HG03354 (cell line): ENCODE results near the gene MSL3B.

ENCODE experiments used
- ATAC-seq: cut with Tn5 transposase; IDR thresholded peaks from one replicate; pipeline ENCODE4 v1.9.1; 2021; ENCODE audit warnings: mild to moderate bottlenecking; ENCODE audit not compliant: unreplicated experiment, poor library complexity, severe bottlenecking

The MSL3B gene

DNA sequence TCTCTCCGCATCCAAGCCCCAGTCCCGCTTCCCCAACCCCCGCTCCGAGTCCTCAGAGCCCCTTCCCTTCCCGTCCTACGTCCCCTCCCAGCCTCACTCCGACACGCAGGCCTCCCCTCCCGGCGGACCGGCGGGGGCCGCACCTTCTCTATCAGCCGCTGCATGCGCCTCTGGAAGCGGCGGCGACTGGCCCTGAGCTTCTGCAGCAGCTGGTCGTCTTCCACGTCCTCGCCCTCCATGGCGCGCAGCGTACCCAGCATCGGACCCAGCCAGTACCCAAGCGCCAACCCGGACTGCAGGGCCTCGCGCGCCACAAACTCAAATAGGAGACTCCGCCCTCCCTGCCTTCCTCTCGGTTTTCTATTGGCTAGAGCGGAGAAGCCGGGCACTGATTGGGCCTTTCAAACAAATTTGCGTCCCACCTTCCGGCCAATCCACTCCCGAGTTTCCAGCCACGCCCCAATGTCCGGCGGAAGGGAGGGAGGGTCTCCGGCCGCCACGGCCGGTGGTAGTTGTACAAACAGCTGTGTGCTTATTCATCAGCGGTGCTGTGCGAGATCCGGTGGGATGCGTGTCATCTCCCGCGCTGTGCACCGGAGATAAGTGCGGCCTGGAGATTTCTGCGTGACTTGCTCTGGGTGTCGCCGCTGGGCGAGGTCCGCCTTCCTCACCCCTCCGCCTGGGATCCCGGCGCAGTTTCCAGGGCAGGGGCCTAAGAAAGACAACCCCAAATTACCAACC lies 13.8 kb downstream of the MSL3B start, which contains the start of gene HJURP:
TSS of gene HJURP (minus strand) at position 295 of the 741 bp plus-strand sequence. CDS start at position 260, 35 bp downstream.
- ATAC-seq = peak; percentile 97

DNA sequence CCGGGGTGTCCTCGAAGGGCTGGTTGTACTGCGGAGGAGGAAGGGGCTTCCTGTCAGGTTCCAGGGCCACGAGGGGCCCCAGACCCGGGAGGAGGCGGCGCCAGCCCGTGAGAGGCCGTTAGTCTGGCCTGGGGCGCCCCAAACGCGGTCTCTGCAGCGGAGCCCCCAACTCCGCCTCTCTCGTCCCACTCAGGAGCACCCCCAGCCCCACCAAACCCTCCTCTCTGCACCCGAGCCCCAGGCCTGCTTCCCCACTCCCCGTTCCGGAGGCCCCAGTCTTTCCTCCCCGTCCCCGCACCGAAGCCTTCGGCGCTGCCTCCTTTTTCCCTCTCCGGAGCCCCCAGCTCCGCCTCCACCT lies 14.3 kb downstream of the MSL3B start:
- ATAC-seq = peak; percentile 2

DNA sequence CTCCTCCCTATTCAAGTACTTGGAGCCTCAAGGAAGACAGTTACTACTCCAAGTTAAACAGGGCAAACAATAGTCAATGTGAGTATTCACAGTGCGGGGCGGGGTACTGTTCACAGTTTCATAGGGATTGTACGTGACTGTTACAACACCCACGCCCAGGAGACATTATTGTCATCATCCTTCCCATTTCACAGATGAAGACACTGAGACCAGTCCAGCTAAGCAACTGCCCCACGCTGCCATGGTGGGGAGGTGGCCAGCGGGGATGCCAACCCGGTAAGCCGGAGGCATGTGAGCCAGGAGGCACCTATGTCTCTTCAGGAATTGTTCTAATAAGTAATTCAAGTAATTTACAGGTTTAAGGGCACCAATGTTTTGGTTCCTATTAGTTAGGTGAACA lies 14.8 kb downstream of the MSL3B start:
- ATAC-seq = no peak

DNA sequence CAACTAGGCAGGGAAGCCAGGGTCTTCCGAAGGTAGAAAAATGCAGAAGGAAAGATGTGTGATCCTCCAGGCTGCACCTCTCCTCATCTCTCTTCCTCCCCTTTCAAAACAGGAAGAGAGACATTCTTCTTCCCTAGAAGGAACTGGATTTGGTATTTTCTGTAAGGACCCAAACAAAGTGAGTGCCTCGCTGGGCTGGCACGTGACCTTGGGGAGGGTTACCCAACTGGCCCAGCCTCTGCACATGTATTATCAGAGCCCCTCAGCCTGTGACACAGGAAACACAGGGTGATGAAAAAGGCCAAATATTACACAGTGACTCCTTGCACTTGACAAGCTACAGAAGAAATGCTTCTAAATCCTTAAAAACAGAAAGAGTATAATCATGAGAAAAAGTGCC lies 16.1 kb downstream of the MSL3B start:
- ATAC-seq = no peak

DNA sequence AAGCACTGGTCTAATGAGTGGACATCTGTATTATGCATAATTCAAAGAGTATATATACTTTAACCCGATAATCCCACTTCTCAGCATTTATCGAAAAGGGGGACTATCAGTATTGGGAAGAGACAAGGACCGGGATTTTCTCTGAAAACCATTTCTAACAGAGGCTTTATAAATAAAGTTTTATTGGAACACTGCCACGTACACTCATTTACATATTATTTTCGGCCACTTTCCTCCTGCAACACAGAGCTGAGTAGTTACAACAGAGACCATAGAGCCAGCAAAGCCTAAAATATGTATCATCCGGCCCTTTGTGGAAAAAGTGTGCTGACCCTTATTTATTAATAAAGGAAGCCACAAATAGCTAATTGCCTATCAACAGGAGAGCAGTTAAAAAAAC lies 17.0 kb downstream of the MSL3B start:
- no peak for ATAC-seq

DNA sequence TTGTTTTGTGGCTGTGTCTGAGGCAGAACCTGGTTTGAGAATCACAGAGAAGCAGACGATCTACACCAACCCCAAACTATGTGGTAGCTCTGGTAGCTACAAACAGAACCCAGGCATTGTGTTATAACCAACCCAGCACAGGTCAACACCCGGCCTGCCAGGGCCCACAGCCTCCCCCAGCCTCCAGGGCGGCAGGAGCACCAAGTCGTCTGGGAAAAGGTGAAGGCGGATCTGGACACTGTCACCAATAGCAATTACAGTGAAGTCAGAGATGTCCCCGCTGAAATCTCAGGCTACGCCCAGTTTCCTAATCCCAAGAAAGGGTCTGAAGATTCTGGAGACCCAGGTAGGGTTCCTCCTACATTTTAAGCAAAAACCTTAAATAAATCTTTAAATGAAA lies 17.4 kb downstream of the MSL3B start:
- ATAC-seq = no peak

DNA sequence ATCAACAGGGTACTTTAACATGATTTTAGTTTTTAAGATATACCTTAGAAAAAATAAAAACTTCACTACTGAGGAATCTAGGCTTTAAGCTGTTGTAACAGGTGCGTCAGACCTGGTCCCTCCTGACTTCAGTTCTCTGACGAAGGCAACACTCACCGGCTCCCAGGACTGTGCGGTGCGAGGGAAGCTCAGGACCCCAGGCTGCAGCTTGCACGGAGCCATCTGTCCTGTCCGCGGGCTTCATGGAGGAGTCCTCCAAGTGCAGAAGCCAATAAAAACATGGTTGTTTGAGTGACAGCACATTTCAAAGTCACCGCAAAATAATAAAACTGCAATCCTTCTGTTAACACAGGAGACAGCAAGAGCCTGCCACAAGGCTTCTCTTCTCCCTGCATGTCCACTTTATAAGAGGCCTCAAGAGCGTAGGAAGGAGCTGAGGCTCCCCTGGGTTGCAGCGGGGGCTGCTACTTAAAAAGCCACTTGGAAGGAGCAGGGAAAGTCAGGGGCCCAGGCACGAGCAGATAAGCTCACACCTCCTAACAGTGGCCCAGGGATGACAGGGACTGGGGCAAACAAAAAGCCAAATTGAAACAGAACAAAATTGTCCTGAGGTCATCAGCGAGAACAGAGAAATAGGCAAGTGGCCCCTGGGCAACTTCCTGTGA lies 18.4 kb downstream of the MSL3B start:
- no peak for ATAC-seq

DNA sequence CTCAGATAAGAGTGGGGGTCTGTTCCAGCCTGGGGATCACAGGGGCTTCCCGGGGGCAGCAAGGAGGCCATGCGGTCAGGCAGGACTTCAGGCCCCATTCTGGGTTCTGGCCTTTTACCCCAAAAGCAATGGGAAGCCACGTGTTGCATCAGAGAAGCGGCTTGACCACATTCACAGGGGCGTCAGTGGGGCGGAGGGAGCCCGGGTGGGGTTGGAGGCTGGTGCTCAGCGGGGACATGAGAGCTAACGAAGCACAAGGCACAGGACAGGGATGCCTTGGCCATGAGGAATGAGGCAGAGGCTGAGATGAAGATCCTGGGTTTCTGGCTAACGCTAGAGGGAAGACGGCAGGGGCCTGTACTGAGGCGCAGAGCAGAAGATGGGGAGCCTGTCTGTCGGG lies 19.9 kb downstream of the MSL3B start:
- no peak for ATAC-seq

DNA sequence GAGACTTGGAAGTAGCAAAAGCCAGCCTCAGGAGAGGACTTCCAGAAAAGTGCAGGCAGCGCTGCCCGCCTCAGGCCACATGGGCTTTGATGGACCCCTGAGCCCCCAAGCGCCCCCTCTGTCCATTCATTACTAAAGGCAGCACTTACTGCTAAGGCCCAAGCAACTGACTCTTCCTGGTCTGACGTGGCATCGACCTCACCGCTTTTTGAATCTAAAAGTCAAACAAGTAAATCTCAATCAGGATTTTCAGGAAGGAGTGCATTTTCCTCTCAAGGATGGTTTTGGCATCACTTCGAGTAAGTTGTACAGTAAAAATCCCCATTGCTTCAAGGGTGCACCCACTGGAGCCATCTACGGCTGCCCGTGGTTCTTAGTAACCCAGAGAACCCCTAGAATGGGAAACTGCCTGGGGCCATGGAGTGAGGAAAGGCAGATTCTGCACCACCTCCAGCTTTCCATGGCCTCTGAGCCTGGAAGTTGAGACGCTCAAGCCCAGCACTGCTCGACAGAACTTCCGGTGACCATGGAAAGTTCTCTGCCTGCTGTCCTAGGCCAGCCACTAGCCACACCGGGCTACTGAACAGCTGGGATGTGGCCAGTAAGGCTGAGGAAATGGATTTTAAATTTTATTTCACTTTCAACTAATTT lies 20.8 kb downstream of the MSL3B start:
- ATAC-seq = no peak

DNA sequence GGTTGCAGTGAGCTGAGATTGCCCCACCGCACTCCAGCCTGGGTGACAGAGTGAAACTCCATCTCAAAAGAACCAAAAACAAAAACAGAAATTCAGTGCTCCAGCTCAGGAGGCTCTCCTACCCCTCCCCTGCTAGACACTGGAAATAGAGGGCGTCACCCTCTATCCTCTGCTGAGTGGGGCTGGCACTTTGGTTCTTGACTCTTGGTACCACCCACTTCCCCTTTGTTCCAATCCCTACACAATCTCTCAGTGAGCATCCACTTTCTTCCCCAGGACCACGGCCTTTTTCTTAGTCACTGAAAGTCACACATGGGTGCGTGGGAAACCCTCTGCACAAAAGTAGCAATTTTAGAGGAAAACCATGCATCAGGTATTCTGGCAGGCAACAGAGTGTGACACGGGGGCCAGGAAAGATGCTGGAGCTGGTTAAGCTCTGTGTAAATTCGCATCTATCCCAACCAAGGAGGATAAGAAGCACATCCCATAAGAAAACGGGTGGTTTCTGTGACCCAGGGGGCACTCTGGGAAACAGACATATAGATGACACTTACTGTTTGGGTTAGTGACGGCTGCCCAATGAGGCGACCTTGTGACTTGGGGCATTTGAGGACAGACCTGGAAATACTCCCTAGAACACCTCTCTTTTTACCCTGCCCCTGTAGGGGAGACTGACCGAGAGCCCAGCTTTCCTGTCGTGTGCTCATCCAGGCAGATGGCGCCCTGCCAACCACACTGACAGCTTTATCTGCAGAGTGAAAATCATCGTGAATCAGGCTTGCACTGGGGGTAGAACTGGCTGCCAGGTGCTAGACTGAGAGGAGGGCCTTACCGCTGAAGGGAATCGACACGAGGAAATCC lies 21.6 kb downstream of the MSL3B start:
- ATAC-seq = no peak

DNA sequence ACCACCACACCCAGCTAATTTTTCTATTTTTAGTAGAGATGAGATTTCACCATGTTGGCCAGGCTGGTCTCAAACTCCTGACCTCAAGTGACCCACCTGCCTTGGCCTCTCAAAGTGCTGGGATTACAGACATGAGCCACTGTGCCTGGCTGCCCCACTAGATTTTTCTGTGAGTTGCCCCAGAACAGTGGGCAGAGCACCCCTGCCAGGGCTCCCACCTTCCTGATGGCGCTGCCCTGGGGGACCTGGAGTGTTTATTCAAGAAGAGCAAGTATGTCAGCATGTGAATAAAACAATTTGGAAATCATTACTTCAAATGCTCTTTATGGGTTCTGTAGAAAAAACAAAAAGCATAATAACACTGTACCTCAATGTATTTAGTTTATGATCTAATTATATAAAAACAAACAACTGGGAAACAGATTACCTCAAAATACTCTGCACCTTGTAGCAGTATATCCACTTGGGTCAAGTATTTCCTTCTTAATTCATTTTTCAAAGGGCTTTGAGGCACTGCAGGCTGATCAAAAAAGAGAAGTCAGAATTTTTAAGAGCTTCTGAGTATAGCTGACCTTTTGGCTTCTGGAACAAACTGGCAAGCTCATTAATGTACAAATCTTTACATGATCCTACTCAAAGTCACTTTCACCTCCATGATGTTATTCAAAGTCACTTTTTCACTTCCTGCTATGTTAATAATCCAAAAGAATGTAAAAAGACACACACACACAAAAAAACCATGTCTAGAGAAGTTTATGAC lies 22.7 kb downstream of the MSL3B start:
- ATAC-seq = no peak

DNA sequence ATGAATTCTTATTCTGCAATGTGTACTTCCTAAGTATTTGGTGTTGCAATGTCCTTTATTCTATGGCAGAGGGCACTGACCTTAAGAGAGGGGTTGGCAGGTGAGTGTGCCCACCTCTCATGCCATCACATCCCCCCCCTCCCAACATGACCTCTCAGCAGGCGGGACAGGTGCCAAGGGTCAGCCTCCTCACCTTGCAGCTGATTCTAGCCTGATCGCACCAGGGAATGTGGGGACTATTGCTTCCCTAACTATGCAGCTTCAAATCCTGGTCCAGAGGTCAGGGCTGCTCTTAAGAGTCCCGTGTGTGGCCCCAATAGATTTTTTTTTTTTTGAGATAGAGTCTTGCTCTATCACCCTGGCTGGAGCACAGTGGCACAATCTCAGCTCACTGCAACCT lies 23.4 kb downstream of the MSL3B start:
- no peak for ATAC-seq

DNA sequence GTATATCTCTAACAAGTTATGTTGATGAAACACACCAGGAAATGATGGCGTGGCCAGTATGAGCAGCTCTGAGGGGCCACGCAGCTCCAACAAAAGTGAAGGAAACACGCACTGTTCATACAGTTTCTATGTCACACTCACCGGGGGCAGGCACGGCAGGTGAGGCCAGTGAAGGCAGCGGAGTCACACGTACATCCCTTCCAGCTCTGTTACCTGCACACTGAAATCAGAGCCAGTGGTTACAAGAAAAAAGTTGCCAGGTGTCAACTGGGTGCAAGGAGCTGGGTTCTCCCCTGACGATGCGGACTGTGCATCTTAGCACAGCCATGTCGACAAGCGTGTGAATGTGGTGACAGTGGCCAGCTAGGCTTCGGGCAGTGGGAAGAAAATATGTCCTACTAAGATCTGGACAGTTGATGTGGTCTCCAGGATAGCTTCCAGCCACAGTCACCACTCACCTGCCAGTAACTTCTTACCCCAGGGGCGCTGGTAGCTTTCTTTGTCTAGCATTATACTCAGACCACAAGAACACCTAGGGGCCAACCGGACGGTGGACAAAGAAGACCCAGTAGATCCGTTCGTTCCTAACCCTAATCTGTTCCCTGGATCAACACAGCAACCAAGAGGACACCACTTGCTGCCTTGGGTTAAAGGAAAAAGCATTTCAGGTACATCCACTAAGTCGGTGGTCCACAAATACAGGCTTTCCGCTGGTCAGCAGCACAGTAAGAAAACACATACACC lies 23.9 kb downstream of the MSL3B start:
- ATAC-seq = no peak

DNA sequence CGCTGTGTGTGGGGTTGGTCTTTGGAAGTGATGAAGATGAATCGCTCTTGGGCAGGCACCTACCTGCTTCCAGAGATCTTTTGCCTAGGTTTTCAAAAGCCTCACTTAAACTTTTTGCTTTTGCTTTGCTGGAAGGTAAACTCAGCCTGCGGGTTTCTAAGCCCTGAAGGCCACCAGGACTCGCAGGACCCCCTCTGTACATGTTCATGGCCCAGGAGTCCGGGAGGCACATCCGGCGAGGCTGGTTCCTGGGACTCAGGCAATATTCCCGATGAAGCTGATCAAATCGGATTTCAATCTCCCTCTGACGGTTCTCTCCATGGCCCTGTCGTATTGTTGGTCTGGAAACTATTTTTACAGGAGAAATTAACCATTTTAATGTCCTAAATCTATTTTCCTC lies 27.0 kb downstream of the MSL3B start:
- ATAC-seq = no peak

DNA sequence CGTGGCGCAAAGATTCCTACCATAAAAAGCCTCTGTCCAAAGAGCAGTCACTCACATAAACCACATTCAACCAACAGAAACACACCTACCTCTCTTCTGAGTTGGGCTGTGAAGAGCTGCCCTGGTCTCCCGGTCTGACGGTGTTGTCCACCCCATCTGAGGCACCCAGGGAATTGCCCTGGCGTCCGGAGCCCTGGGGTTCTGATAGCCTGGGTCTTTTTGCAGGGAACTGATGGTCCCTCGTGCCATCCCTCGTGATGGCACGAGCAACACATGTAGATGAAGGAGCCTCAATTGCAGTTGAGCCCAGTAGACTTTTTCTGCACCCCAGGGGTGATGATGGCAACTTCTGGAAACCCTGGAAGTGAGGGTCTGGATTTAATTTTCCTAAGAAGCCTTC lies 27.7 kb downstream of the MSL3B start:
- no peak for ATAC-seq

DNA sequence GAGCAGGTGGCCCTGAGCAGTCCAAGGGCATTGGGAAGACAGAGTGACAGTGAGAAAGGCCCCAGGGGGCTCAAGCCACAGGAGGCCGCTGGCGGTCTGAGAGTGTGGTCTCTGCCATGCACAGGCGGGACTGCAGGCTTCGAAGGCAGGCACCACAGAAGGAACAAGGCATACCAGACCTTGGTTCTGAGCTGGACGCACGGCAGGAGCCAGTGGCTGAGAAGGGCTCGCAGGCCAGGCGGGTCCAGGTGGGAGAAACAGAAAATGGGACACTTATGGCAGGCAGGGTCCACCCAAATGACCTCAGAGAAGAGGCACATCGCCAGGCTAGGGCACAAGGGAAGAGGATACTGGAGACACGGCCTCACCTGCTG lies 28.8 kb downstream of the MSL3B start:
- ATAC-seq = no peak

DNA sequence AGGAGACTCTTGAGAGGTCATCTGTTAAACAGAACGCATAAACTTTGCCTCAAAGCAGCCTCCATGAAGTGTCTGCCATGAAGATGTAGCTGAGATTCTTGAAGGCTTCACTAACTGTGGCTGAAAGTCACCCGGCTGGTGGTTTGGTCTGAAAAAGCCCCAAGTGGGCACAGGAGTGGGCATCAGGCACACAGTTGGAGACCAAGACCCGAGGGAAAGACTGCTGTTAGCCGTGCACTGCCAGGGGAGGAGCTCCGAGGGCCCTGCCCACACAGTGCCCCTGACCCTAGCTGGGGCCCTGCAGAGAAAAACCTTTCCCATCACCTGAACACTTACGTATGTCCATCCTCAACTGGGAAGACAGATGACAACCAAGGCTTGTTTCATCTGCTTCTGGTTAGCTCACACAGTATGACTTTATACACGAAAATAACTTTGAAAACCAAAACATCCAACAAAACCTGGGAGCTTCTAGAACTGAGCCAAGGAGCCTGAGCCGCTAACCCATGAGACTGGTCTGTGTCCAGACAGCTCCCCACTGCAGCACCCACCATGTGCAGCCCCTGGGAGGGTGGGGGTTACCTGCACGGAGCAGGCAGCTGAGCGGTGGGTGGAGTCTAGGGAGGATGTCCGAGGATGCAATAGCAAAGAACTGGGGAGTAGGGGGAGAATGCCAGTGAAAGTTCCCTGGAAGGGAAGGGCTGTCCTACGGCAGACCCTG lies 29.3 kb downstream of the MSL3B start:
- ATAC-seq = no peak

DNA sequence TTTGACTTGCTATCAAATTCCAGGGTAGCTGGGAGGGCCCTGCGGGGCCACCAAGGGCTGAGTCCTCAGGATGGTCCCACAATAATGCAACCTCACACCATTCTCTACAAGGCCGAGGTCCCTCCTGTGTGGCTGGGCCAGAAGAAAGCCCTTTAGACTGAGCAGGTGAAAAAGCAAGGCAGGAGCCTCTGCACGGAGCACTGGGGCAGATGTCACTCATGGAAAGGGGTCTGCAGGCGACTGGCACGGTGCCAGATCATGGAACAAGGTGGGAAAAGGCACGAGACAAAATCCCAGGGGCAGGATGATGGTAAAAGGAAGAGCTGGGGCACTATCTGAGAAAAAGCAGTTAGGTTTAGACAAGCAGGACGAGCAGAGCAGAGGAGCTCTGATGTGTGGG lies 29.9 kb downstream of the MSL3B start:
- ATAC-seq = no peak
